ENCODE measurements around the gene MATR3.

DNA sequence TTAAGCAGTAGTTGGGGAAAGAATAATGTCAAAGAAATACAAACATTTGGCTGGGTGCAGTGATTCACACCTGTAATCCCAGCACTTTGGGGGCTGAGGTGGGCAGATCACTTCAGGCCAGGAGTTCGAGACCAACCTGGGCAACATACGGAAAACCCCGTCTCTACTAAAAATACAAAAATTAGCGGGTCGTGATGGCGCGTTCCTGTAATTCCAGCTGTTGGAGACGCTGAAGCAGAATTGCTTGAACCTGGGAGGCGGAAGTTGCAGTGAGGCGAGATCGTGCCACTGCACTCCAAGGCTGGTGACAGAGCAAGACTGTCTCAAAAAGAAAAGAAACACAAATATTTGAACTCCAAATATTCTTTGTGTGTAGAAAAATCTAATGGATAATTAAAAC lies 4.7 kb downstream of the MATR3 start:
- TF ChIP-seq POLR2A (IDR thresholded peaks at IDR 0.05) = no peak
- TF ChIP-seq, protein P1, sequence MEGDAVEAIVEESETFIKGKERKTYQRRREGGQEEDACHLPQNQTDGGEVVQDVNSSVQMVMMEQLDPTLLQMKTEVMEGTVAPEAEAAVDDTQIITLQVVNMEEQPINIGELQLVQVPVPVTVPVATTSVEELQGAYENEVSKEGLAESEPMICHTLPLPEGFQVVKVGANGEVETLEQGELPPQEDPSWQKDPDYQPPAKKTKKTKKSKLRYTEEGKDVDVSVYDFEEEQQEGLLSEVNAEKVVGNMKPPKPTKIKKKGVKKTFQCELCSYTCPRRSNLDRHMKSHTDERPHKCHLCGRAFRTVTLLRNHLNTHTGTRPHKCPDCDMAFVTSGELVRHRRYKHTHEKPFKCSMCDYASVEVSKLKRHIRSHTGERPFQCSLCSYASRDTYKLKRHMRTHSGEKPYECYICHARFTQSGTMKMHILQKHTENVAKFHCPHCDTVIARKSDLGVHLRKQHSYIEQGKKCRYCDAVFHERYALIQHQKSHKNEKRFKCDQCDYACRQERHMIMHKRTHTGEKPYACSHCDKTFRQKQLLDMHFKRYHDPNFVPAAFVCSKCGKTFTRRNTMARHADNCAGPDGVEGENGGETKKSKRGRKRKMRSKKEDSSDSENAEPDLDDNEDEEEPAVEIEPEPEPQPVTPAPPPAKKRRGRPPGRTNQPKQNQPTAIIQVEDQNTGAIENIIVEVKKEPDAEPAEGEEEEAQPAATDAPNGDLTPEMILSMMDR (IDR thresholded peaks at IDR 0.05) = no peak
